HG03196 (cell line): ENCODE measurements around the gene THSD1.

Experiments used
- ATAC-seq: cut with Tn5 transposase; IDR thresholded peaks from one replicate; pipeline ENCODE4 v1.9.1; 2021; ENCODE audit not compliant: unreplicated experiment

The THSD1 gene

DNA sequence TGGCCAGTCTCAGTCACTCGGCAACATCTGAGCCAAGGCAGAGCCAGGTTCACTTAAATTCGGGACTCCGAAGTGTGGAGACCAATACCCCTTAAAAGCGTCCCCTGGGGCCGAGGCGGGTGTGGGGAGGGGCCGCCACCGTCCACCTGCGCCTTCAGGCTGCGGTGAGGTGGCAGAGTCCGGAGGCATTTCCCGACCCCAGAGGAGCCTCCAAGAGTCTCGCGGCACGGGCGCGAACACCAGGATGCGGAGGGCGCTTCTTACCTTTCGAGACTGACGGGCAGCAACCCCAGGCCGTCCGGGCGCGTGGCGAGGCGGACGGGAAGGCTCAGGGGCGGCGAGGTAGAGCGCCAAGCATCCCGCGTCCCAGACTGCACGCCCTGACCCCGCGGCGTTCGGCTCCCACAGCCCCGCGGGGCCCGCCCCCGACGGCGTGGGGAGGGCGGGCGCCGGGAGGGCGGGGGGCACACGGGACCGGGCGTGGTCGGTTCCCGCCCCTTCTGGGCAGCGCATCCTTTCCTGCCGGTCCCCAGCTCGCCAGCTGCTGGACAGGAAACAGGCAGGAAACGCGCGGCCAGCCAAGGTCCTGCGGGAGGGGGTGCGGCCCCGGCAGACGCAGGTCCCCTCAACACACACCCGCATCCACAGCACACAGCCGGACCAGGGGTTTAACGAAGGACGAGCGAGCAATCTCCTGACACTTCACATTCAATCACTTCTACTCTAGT lies at the start of gene THSD1:
Gene THSD1 (minus strand): TSS at position 406 of the 728 bp plus-strand sequence. CDS start 3,572 bp downstream, outside the sequence.
- no peak for ATAC-seq

- ATAC-seq = peak; percentile 33
Measured at GRCh38 chr13:52455677-52456041, 49.7 kb upstream of the THSD1 start.

- ATAC-seq = peak; percentile 78
Measured at GRCh38 chr13:52454820-52455676, 49.1 kb upstream of the THSD1 start, which contains the start of gene CKAP2. TSS of gene CKAP2 (plus strand) at chr13:52455478. CDS start at chr13:52455557, 79 bp downstream.

DNA sequence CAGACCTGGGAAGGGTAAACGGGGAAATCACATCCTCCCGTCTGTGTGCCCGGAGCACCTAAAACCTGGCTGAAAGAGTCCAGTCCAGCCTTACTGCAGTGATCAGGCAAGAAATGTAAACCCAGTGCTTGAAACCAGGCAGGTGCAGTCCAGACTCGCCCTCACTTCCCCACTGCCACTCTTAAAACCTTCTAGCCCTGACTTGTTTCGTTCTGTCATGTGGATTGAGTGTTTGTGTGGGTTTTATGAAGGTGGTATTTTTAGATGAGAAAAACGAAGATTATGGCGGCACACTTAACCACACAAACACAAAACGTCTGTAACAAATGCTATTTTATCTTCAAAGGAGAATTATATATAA lies 48.5 kb upstream of the THSD1 start:
- ATAC-seq = peak; percentile 20

GRCh38 chr13:52452470-52452869 lies 46.5 kb upstream of the THSD1 start:
- no peak for ATAC-seq

DNA sequence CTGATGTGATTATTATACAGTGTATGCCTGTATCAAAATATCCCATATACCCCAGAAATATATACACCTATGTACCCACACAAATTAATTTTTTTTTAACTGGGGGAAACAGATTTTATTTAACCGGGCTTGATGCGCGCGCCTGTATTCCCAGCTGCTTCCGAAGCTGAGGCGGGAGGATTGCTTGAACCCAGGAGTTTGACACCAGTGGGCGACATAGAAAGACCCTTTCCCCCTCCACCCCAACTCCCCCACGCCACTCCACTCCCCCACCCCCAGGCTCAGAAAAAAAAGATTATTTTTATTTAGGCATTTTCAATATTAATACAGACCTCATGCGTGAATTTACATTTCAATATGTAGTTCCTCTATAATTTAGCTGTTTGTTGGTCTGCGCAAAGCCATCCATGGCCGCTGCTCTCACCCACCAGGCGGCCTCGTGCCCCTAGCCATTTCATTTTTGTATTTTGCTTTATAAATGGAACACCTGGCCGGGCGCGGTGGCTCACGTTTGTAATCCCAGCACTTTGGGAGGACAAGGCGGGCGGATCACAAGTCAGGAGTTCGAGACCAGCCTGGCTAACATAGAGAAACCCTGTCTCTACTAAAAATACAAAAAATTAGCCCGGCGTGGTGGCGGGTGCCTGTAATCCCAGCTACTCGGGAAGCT lies 45.3 kb upstream of the THSD1 start:
- no peak for ATAC-seq

DNA sequence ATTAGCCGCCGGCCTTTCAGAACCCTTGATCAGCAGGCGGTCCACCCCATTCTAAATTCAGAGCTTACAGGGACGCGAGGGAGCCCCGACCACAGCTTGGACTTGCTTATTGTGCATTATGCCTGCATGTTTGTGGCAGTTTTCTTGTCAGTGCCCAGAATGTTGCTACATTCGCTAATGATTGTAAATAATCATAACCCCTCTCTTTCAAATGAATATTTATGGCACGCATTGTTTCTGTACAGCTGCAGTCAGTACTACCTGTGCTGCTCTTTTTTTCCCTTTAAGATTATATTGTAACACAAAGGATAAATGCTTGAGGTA lies 44.8 kb upstream of the THSD1 start:
- no peak for ATAC-seq

GRCh38 chr13:52450012-52450792 lies 44.2 kb upstream of the THSD1 start, which contains the start of gene VPS36:
TSS of gene VPS36 (minus strand) at chr13:52450634. CDS start at chr13:52450594, 40 bp downstream.
- ATAC-seq = peak; percentile 72

DNA sequence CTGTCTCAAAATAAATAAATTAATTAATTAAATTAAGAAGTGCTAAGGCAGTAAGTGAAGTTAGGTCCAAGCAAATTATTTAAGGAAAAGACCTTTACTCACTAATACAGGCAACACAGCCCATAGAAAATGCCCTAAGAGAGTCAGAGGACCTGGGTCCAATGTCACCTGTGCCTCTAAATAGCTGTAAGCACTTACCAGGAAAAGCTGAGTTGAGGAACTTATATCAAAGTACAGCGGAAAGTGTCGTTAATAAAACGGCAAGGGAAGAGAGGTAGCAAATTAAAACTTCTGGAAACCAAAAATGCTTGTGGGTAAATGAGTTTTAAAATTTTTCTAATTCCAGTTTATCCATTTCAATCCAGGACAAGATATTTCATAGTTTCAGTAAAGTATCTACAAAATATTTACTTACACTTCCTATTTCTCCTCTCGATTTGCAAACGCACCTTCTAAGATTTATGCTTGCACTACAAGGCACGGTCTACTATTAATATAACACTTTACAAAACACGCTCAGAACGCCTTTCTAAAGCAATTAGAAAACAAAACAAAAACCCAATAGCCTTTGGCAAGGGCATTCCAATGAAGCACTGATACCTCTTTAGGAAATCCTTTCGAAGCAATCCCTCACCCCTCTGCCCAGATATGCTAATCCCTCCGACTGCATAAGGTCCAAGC lies 43.5 kb upstream of the THSD1 start:
- ATAC-seq = no peak

DNA sequence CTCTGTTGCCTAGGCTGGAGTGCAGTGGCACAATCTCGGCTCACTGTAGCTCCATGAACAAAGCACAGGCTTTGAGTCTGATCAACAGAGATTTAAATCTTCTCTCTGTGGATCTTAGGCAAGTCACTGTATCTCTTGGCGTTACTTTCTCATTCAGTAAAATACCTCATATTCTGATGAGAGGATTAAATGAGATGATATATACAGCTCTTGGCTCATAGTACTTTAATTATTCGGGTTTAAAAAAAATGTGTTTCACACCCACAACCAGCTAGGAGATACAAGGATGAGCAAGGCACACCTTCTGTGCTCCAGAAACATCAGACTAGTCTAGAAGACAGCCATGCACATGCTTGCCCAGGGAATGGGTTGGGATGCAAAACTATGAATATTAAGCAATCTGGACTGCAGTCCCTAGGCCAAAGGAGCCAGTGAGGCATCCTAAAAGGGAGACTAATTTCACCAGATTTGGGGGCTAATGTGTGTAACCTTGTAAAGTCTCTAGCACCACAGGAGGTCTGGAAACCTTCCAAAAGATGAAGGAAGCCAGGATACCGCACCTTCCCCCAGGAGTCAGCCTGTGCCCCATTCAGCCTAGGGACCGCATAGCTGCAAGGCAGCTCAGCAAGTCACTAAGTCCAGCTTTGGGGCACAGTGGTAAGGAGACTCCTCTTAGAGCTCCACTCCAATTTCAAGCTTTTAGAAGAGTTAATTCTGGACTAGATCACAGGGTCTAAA lies 42.0 kb upstream of the THSD1 start:
- ATAC-seq = no peak

- no peak for ATAC-seq
Measured at GRCh38 chr13:52447354-52447753, 41.4 kb upstream of the THSD1 start.

- ATAC-seq = no peak
Measured at GRCh38 chr13:52446265-52446664, 40.3 kb upstream of the THSD1 start.

- ATAC-seq = no peak
Measured at GRCh38 chr13:52432456-52432855, 26.5 kb upstream of the THSD1 start.

DNA sequence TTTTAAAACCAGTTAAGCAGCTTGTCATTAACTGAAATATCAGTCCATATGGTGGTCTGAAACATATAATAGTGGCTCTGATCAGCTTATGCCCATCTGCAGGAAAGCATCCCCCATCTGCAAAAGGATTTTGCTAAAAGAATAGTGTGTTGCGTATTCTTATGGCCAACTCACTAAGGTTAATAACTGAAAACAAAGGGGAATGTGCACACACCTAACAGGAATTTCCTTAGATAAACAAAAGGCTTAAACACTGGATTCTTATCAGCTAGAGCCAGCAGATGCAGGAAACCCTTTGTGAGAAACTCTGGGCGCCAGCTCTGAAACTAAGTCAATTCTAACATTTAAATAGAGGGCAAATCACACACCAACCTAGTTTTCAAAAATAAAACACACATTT lies 22.3 kb upstream of the THSD1 start:
- ATAC-seq = no peak

GRCh38 chr13:52421216-52421615 lies 15.2 kb upstream of the THSD1 start:
- no peak for ATAC-seq

- no peak for ATAC-seq
Measured at GRCh38 chr13:52419080-52419479, 13.1 kb upstream of the THSD1 start.

DNA sequence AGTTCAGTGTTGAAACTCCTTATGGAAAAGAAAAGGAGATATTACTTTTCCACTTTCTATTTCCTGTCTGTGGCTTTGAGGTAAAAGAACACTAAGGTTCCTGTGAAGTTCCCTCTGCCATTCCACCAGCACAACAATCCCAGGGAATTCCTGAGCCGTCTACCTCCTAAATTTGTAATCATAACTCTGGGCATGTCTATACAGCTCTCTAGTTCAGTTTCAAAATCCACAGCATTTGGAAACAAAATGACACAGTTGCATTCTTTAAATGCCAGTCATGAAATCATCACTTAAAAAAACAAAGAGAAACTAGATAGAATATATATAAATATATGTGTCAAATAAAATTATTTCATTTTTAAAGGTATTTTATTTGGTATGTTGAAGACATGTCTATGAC lies 9.0 kb upstream of the THSD1 start:
- ATAC-seq = no peak

DNA sequence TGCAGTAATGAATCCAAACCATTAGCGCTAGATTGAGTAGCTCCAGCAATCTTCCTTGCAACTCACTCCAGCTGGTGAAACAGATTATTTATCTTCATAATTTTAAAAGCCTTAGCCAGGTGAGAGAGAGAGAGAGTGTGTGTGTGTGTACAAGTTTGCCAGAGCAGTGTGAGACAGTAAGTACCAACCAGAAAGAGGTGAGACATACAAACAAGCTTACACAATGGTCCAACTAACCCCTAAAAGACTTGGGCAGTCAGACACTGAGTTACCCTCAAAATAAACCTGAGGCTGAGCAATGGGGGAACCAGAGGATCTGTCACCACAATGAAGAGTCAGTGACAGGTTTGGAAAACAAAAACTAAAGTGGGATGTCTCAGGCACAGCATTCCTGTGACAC lies 8.1 kb upstream of the THSD1 start:
- ATAC-seq = no peak

- no peak for ATAC-seq
Measured at GRCh38 chr13:52412128-52412527, 6.2 kb upstream of the THSD1 start.

DNA sequence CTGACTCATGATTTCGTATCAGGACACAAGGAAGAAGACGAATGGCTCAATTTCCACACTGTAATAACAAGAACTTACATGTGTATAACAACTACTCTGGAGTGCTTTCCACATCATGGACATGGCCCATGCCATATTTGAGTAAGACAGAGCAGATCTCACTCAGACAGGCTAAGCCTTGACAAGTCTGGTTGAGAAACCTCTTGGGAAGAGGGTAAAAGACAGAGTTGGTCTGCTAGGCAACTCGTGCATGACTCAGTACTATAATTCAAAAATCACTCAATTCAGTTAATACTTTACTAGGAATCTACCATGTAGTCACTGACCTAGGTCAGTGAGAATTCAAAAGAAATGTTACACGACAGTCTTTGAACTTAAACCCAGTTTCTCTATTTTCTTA lies 5.7 kb upstream of the THSD1 start:
- peak; percentile 91 for ATAC-seq
